SK-N-SH treated with all-trans-retinoic acid at 6 μM for 48 hours (cell line): ENCODE data around the gene TMEM89.

Experiments
- ATAC-seq: fragments of 200-7000 bp; cut with Tn5 transposase; 3 replicates; pipeline ENCODE4 v1.9.1; 2020; ENCODE audit warnings: mild to moderate bottlenecking, moderate library complexity
- ARNTL ChIP-seq: fragments of 450-650 bp; formaldehyde crosslinking; IDR thresholded peaks from 2 replicates; pipeline ENCODE4 v1.5.0; 2020; ENCODE audit warnings: low read depth, mild to moderate bottlenecking, moderate library complexity, borderline replicate concordance
- BACH2 ChIP-seq: fragments of 250-450 bp; sonication (Bioruptor Pico); IDR thresholded peaks from 2 replicates; pipeline ENCODE4 v1.9.0; 2021; ENCODE audit warnings: mild to moderate bottlenecking, borderline replicate concordance
- CSDC2 ChIP-seq: fragments of 250-450 bp; sonication (Bioruptor Pico); IDR thresholded peaks from 2 replicates; pipeline ENCODE4 v1.5.0; 2020; ENCODE audit warnings: mild to moderate bottlenecking, moderate library complexity
- CSRNP3 ChIP-seq: fragments of 250-450 bp; sonication (Bioruptor Pico); IDR thresholded peaks from 2 replicates; pipeline ENCODE4 v1.5.1; 2021; ENCODE audit warnings: mild to moderate bottlenecking, moderate library complexity
- ESRRG ChIP-seq: fragments of 250-450 bp; sonication (Bioruptor Pico); IDR thresholded peaks from 2 replicates; pipeline ENCODE4 v1.6.1; 2021; ENCODE audit warnings: mild to moderate bottlenecking
- GLIS3 ChIP-seq: fragments of 250-450 bp; sonication (Bioruptor Pico); IDR thresholded peaks from 2 replicates; pipeline ENCODE4 v1.5.0; 2020; ENCODE audit warnings: mild to moderate bottlenecking, moderate library complexity
- ISL1 ChIP-seq: fragments of 250-450 bp; sonication (Bioruptor Pico); IDR thresholded peaks from 2 replicates; pipeline ENCODE4 v2.1.2; 2022; ENCODE audit warnings: mild to moderate bottlenecking, moderate library complexity
- PATZ1 ChIP-seq: fragments of 250-450 bp; sonication (Bioruptor Pico); IDR thresholded peaks from 2 replicates; pipeline ENCODE4 v1.8.0; 2020; ENCODE audit warnings: mild to moderate bottlenecking, moderate library complexity, borderline replicate concordance
- POU6F1 ChIP-seq: fragments of 250-450 bp; sonication (Bioruptor Pico); IDR thresholded peaks from 2 replicates; pipeline ENCODE4 v1.8.0; 2021; ENCODE audit warnings: low read depth, mild to moderate bottlenecking, moderate library complexity, borderline replicate concordance
- PPARA ChIP-seq: fragments of 250-450 bp; sonication (Bioruptor Pico); IDR thresholded peaks from 2 replicates; pipeline ENCODE4 v1.5.0; 2020; ENCODE audit warnings: mild to moderate bottlenecking, borderline replicate concordance
- SNAI2 ChIP-seq: fragments of 250-450 bp; sonication (Bioruptor Pico); IDR thresholded peaks from 2 replicates; pipeline ENCODE4 v1.5.0; 2020; ENCODE audit warnings: mild to moderate bottlenecking, moderate library complexity
- TCF4 ChIP-seq: fragments of 250-450 bp; sonication (Bioruptor Pico); IDR thresholded peaks from 2 replicates; pipeline ENCODE4 v1.8.0; 2021; ENCODE audit warnings: mild to moderate bottlenecking, moderate library complexity, borderline replicate concordance
- TSHZ2 ChIP-seq: fragments of 250-450 bp; sonication (Bioruptor Pico); IDR thresholded peaks from 2 replicates; pipeline ENCODE4 v1.5.0; 2020; ENCODE audit warnings: mild to moderate bottlenecking, moderate library complexity
- ZC3H10 ChIP-seq: fragments of 250-450 bp; sonication (Bioruptor Pico); IDR thresholded peaks from 2 replicates; pipeline ENCODE4 v1.5.1; 2021; ENCODE audit warnings: mild to moderate bottlenecking, moderate library complexity
- ZFP3 ChIP-seq: fragments of 250-450 bp; sonication (Bioruptor Pico); IDR thresholded peaks from 2 replicates; pipeline ENCODE4 v1.5.0; 2020; ENCODE audit warnings: mild to moderate bottlenecking, moderate library complexity
- ZFP30 ChIP-seq: fragments of 450-650 bp; formaldehyde crosslinking; IDR thresholded peaks from 2 replicates; pipeline ENCODE4 v1.5.0; 2022; ENCODE audit warnings: mild to moderate bottlenecking, moderate library complexity
- ZNF565 ChIP-seq: fragments of 450-650 bp; formaldehyde crosslinking; conservative IDR thresholded peaks from 2 replicates; pipeline ENCODE4 v1.5.0; 2020; ENCODE audit warnings: low read depth, mild to moderate bottlenecking, moderate library complexity
- ZNF70 ChIP-seq: fragments of 450-650 bp; formaldehyde crosslinking; IDR thresholded peaks from 2 replicates; pipeline ENCODE4 v1.5.0; 2020; ENCODE audit warnings: mild to moderate bottlenecking, moderate library complexity
- ZNF8 ChIP-seq: fragments of 450-650 bp; formaldehyde crosslinking; IDR thresholded peaks from 2 replicates; pipeline ENCODE4 v1.5.0; 2020; ENCODE audit warnings: mild to moderate bottlenecking, moderate library complexity

The TMEM89 gene

GRCh38 chr3:48635222-48636021 is 13.9 kb upstream of the TMEM89 start, which contains the start of gene SLC26A6:
TSS of gene SLC26A6 (minus strand) at chr3:48635461. CDS start at chr3:48635393, 68 bp downstream.
- peak; percentile 97 for ATAC-seq
- TF ChIP-seq ZNF565 (CRISPR knock-in tag) (no peak), TCF4 (CRISPR knock-in tag) (no peak), ZFP3 (no peak), ARNTL (CRISPR knock-in tag) (no peak), TSHZ2 (CRISPR knock-in tag) (0 out of 2 replicates have a peak, but pooled peaks have one; percentile 20), ZNF8 (CRISPR knock-in tag) (0 out of 2 replicates have a peak, but pooled peaks have one; percentile 22), ESRRG (CRISPR knock-in tag) (no peak), CSRNP3 (CRISPR knock-in tag) (no peak), ISL1 (CRISPR knock-in tag) (no peak), GLIS3 (CRISPR knock-in tag) (peak; percentile 37; the same call in 1 of the 2 replicates), PPARA (no peak), ZC3H10 (CRISPR knock-in tag) (no peak), BACH2 (no peak)

GRCh38 chr3:48634661-48635221 is 13.2 kb upstream of the TMEM89 start:
- peak; percentile 63 for ATAC-seq
- no peak for TF ChIP-seq POU6F1 (CRISPR knock-in tag)
- no peak for TF ChIP-seq ZNF8 (CRISPR knock-in tag)
- TF ChIP-seq GLIS3 (CRISPR knock-in tag), result 0 out of 2 replicates have a peak, but pooled peaks have one; percentile 24

- TF ChIP-seq ESRRG (CRISPR knock-in tag) (no peak), ZC3H10 (CRISPR knock-in tag) (no peak), ISL1 (CRISPR knock-in tag) (no peak)
- no peak for ATAC-seq
Measured at GRCh38 chr3:48633743-48634142, 12.2 kb upstream of the TMEM89 start.

GRCh38 chr3:48633256-48633655 is 11.7 kb upstream of the TMEM89 start:
- no peak for ATAC-seq

GRCh38 chr3:48631516-48632448 is 10.2 kb upstream of the TMEM89 start:
- ATAC-seq, result no peak
- no peak for TF ChIP-seq SNAI2 (CRISPR knock-in tag)
- no peak for TF ChIP-seq ISL1 (CRISPR knock-in tag)
- TF ChIP-seq ZNF8 (CRISPR knock-in tag), result no peak
- no peak for TF ChIP-seq ZNF70
- no peak for TF ChIP-seq ZFP3
- TF ChIP-seq PATZ1 (CRISPR knock-in tag), result no peak
- TF ChIP-seq, all 23 proteins: peak for 0

More at GRCh38 chr3:48633256-48633655, 11.7 kb upstream of the TMEM89 start:
- TF ChIP-seq CSDC2 (CRISPR knock-in tag), result no peak
- no peak for TF ChIP-seq ISL1 (CRISPR knock-in tag)
- TF ChIP-seq SNAI2 (CRISPR knock-in tag), result no peak
- no peak for TF ChIP-seq ZNF565 (CRISPR knock-in tag)
- TF ChIP-seq ZFP30 (CRISPR knock-in tag), result no peak
